Motor neuron (in vitro differentiated cells): ENCODE results near the gene HTR1E. TPM values are rescaled to one million over a fixed set of nuclear protein-coding genes. Genes with fewer than 3 reads are reported as not detected.
A peak's percentile ranks its signal among the peaks of the same experiment; 100 is the strongest.
"Not testable (repeated sequence)": the region's sequence is repeated elsewhere in the genome, so short reads cannot be mapped to it uniquely, and the experiment has no call there.

Experiments
- ATAC-seq, 8 experiments: fragments of 200-7000 bp; cut with Tn5 transposase; replicated peaks in 6 of 8; 2 replicates each; pipeline ENCODE4 v1.8.0; 2021; ENCODE audit warnings: mild to moderate bottlenecking in 8 of 8, moderate library complexity in 8 of 8
- H3K27ac ChIP-seq, 2 donors: fragments of 250-450 bp; sonication (Bioruptor Pico); 2 replicates each; pipeline ENCODE4 v1.9.0; 2021; ENCODE audit warnings: antibody characterized with exemption in 2 of 2, mild to moderate bottlenecking in 2 of 2, moderate library complexity in 1 of 2
- H3K4me1 ChIP-seq, 2 donors: fragments of 250-450 bp; sonication (Bioruptor Pico); replicated peaks in 1 of 2; 2 replicates each; pipeline ENCODE4 v1.6.1; 2021; ENCODE audit warnings: antibody characterized with exemption in 2 of 2, mild to moderate bottlenecking in 2 of 2, moderate library complexity in 1 of 2
- H3K4me3 ChIP-seq, 5 donors: fragments of 250-450 bp; sonication (Bioruptor Pico); 2 replicates each; pipeline ENCODE4 v1.9.0; 2021; ENCODE audit warnings: antibody characterized with exemption in 5 of 5, mild to moderate bottlenecking in 5 of 5, moderate library complexity in 4 of 5
- WGBS, 10 experiments: fragments of 450-650 bp; shearing (Covaris generic); methylation state at CpG; one replicate each; pipeline ENCODE4 v1.0.0; 2022; 5-methylcytosine and 5-hydroxymethylcytosine counted together
- in situ Hi-C, 9 experiments: fragments of 400-800 bp; cut with MboI; loops; one replicate each; pipeline ENCODE4 v1.15.0; 2021; ENCODE audit warnings: low sequenced_read_pairs in 9 of 9, low pct_unique_long_range_greater_than_20kb in 2 of 9; ENCODE audit not compliant: unreplicated experiment in 9 of 9
- total RNA-seq, 8 experiments: library from RNA; unstranded; fragments of 300-600 nt; gene quantifications; 2 replicates each; pipeline versions ENCODE4 v1.2.3 to v1.2.4, GENCODE V29; 2022

Gene HTR1E
- total RNA-seq, 8 experiments from 2014 or later: 0.14 to 0.76 (median 0.24) TPM; not detected in 1

- no peak overlapping the region for H3K27ac ChIP-seq
- no peak overlapping the region for H3K4me3 ChIP-seq
- WGBS, 10 experiments: 12 to 100% (median 78%) methylated on average over 1 to 4 of the region's 5 CpGs; no CpG with 5 or more reads in 5 of the 10 experiments
- no peak for ATAC-seq
- peaks cover 0 to 12% of the 10 kb centered on the region in 2 donors for H3K4me1 ChIP-seq
- in situ Hi-C loops: no loop called here
Measured at GRCh38 chr6:86943819-86944407, 6.6 kb downstream of the HTR1E start.

- H3K4me3 ChIP-seq: no peak overlapping the region
- WGBS, 10 experiments: 4 to 87% (median 52%) methylated on average over 2 to 3 of the region's 3 CpGs
- ATAC-seq: peak in 3 of 8 experiments; percentile 46 to 74 (median 49)
- in situ Hi-C loops: no loop called here
- no peak overlapping the region for H3K27ac ChIP-seq
- no peaks in the 10 kb centered on the region for H3K4me1 ChIP-seq
Measured at GRCh38 chr6:86949771-86950170, 12.4 kb downstream of the HTR1E start.

DNA sequence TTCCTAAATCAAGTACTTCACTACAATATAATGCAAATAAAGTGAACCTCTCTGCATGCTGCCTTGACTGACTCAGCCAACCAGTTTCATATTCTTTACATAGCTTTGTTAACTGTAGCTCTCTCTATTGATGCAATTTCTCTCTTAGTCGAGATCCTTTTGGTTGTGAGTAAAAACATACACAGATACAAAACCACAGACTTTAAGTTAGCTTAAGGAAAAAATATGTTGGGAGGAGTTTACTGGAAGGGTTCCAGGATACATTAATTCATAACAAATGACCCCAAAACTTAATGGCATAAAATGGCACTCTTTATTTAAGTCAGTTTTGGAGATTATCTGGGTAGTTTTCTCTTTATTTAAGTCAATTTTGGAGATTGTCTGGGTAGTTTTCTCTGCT is 15.7 kb downstream of the HTR1E start:
- in situ Hi-C loops: no loop called here
- Histone ChIP-seq H3K4me3 (no peak overlapping the region), H3K4me1 (no peaks in the 10 kb centered on the region), H3K27ac (no peak overlapping the region)
- ATAC-seq: no peak
- 0 to 86% (median 50%) methylated on average over 1 of the region's 1 CpG; no CpG with 5 or more reads in 4 of the 10 experiments for WGBS, 10 experiments

DNA sequence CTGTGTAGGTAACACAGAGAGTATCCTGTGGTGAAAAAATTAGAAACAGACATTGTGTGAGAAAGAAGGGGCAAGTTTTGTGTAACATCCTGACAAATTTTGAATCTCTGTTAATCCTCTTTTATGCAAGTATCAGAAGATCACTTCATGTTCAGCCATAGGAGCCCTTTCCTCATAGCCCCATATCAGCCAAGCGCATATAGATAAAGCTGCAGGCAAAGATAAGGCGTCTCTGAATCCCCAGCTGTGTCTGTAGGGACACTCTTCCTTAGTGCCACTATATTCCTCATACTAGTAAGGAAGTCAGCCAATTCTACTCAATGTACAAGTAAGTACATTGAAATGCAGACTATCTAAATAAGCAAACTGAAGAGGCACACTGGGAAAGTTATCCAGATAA is 22.3 kb downstream of the HTR1E start:
- in situ Hi-C loops: no loop called here
- H3K4me3 ChIP-seq: no peak overlapping the region
- WGBS, 10 experiments: 0 to 100% (median 76%) methylated on average over 1 to 2 of the region's 2 CpGs; no CpG with 5 or more reads in 2 of the 10 experiments
- H3K4me1 ChIP-seq: no peaks in the 10 kb centered on the region
- no peak overlapping the region for H3K27ac ChIP-seq
- no peak for ATAC-seq

GRCh38 chr6:86961455-86962200 is 24.3 kb downstream of the HTR1E start:
- in situ Hi-C loops: no loop called here
- peak in 5 of 8 experiments; percentile 27 to 73 (median 57) for ATAC-seq
- H3K4me3 ChIP-seq: no peak overlapping the region
- 12 to 85% (median 69%) methylated on average over 3 to 8 of the region's 8 CpGs for WGBS, 10 experiments
- no peak overlapping the region for H3K27ac ChIP-seq
- no peaks in the 10 kb centered on the region for H3K4me1 ChIP-seq

GRCh38 chr6:86963352-86963751 is 26.0 kb downstream of the HTR1E start:
- ATAC-seq: no peak
- in situ Hi-C loops: no loop called here
- 50 to 100% (median 89%) methylated on average over 1 to 2 of the region's 2 CpGs; no CpG with 5 or more reads in 3 of the 10 experiments for WGBS, 10 experiments
- no peak overlapping the region for H3K4me3 ChIP-seq
- no peaks in the 10 kb centered on the region for H3K4me1 ChIP-seq
- no peak overlapping the region for H3K27ac ChIP-seq

DNA sequence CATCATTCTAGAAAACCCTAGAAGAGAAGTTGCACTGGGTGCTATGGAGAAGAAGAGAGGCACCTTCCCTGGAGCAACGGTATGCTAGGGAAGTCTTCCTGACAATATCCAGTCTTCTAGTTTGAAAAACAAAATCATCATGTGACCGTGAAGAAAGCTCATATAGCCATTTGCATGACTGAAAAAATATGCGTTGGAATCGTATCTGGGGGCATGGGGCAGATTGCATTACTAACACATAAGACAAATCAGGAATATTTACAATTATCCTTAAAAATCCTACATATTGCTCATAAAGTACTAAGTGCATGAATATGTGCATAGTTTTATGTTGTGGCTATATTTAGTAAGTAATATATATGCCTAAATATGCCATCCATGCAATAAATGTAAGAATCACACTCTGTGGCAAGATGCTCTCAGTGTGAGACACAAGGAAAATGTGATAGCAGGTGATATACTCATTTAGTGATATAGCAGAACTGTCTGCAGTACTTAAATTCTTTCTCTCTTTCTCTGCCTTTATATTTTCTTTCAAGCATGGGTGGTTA is 26.8 kb downstream of the HTR1E start:
- WGBS, 10 experiments: 0 to 100% (median 70%) methylated on average over 1 to 4 of the region's 4 CpGs; no CpG with 5 or more reads in 2 of the 10 experiments
- no peak overlapping the region for H3K27ac ChIP-seq
- no peaks in the 10 kb centered on the region for H3K4me1 ChIP-seq
- no peak overlapping the region for H3K4me3 ChIP-seq
- in situ Hi-C loops: no loop called here
- peak in 4 of 8 experiments; percentile 55 to 82 (median 63) for ATAC-seq

GRCh38 chr6:86966271-86966670 is 28.9 kb downstream of the HTR1E start:
- H3K4me1 ChIP-seq: no peaks in the 10 kb centered on the region
- no peak overlapping the region for H3K27ac ChIP-seq
- ATAC-seq: no peak
- H3K4me3 ChIP-seq: no peak overlapping the region
- 40 to 100% (median 60%) methylated on average over 1 of the region's 1 CpG; no CpG with 5 or more reads in 6 of the 10 experiments for WGBS, 10 experiments
- in situ Hi-C loops: no loop called here

DNA sequence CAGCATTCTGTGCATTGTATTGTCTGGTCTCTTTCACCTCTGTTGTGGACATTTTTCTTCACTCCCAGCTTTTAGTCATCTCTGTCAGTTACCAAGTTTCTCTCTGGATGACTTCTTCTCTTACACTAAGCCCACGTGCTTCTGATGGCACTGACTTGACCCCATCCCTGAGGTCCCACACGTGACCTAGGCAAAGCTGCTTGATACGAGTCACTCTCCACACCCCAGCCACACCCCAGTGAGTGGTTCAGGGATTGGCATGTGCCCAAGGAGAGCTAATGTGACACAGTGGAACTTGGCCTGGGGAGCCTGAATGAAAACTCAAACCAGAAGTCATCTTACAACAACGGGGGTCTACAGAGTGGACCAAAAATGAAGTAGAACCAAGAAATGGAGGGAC is 32.2 kb downstream of the HTR1E start:
- no peaks in the 10 kb centered on the region for H3K4me1 ChIP-seq
- no peak overlapping the region for H3K27ac ChIP-seq
- no peak overlapping the region for H3K4me3 ChIP-seq
- 0 to 85% (median 27%) methylated on average over 2 to 4 of the region's 4 CpGs; no CpG with 5 or more reads in 3 of the 10 experiments for WGBS, 10 experiments
- peak in 2 of 8 experiments; percentile 87 for ATAC-seq
- in situ Hi-C loops: no loop called here

GRCh38 chr6:86973088-86973487 is 35.8 kb downstream of the HTR1E start:
- in situ Hi-C loops: no loop called here
- Histone ChIP-seq H3K27ac (no peak overlapping the region), H3K4me1 (no peaks in the 10 kb centered on the region), H3K4me3 (no peak overlapping the region)
- peak in 4 of 8 experiments; percentile 36 to 52 (median 49) for ATAC-seq
- WGBS, 10 experiments: 20 to 100% (median 71%) methylated on average over 1 to 2 of the region's 2 CpGs; no CpG with 5 or more reads in 5 of the 10 experiments

DNA sequence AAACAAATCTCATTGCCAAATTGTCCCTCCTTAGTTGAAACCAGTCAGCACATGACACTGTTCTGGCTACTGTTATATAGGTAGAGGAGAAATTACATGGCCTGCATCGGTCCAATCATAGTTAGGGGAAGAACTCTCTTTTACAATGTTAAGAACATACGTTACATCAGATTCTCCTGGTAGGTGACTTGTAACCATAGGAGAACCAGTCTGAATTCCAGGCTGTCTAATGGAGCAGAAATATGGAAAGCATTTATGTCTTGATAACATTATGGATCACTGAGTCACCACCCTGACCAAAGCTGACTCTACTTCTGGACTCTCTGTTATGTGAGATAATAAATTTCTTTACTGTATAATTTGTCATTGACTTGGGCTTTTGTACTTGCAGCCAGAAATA is 40.9 kb downstream of the HTR1E start:
- Histone ChIP-seq H3K4me1 (no peaks in the 10 kb centered on the region), H3K4me3 (no peak overlapping the region), H3K27ac (no peak overlapping the region)
- 17 to 100% (median 78%) methylated on average over 1 to 2 of the region's 2 CpGs; no CpG with 5 or more reads in 3 of the 10 experiments for WGBS, 10 experiments
- ATAC-seq: no peak
- in situ Hi-C loops: loop anchor here in 1 of 9 experiments (25.0 kb wide), 1 partner anchor 1066 kb away; no protein-coding TSS in a partner anchor

GRCh38 chr6:87001494-87001893 is 64.2 kb downstream of the HTR1E start:
- no peak overlapping the region for H3K27ac ChIP-seq
- no peak for ATAC-seq
- H3K4me3 ChIP-seq: no peak overlapping the region
- no peaks in the 10 kb centered on the region for H3K4me1 ChIP-seq
- in situ Hi-C loops: no loop called here

- H3K4me3 ChIP-seq, H3K27ac ChIP-seq, in situ Hi-C loops, ATAC-seq, H3K4me1 ChIP-seq: not testable (repeated sequence)
- 18 to 94% (median 73%) methylated on average over 1 to 4 of the region's 4 CpGs; no CpG with 5 or more reads in 3 of the 10 experiments for WGBS, 10 experiments
Measured at GRCh38 chr6:87002391-87002790, 65.1 kb downstream of the HTR1E start.
